K562 (cell line): Measurements from ENCODE around the gene NACAD. TPM values are rescaled to one million over a fixed set of nuclear protein-coding genes. Genes with fewer than 3 reads are reported as not detected.

ENCODE experiments used
- CHD7 ChIP-seq: fragments of 200-600 bp; sonication (generic); IDR thresholded peaks from one replicate; pipeline ENCODE4 v1.6.1; 2012; ENCODE audit warnings: mild to moderate bottlenecking, low read depth, low read length, inconsistent platforms
- KHSRP ChIP-seq: fragments of 450-650 bp; IDR thresholded peaks from 2 replicates; pipeline ENCODE4 v1.6.1; 2017
- ZNF197 ChIP-seq: fragments of 200-800 bp; sonication (Bioruptor generic); IDR thresholded peaks from 2 replicates; pipeline ENCODE4 v1.6.1; 2016; ENCODE audit warnings: low read depth, missing genetic modification characterization, missing compliant biosample characterization
- polyA plus RNA-seq, 8 experiments: library from polyadenylated mRNA; depleted of rRNA in 4 of 8; stranded (reverse) in 5 of 8; unstranded in 3 of 8; fragments of >200 nt; fragmentation: Nextera tagmentation in 2 of 8; fragmentation: Illumina TruSeq in 1 of 8; extraction: Ambion mirVana in 2 of 8; extraction: Trizol in 1 of 8; gene quantifications; 2 replicates each; pipeline versions ENCODE4 v1.2.1 to v1.2.3, GENCODE V29; 2011 to 2014; ENCODE audit warnings: inconsistent platforms in 1 of 8, missing spikeins in 1 of 8
- total RNA-seq, 7 experiments: library from RNA; depleted of rRNA in 6 of 7; stranded (reverse); fragments of >200 nt in 6 of 7; fragmentation: Illumina TruSeq in 2 of 7; extraction: Trizol in 2 of 7; gene quantifications; 2 replicates each; pipeline versions ENCODE4 v1.2.1 to v1.2.3, GENCODE V29; 2011 to 2021; ENCODE audit warnings: low replicate concordance in 1 of 7
- TF ChIP-seq, protein P1 (sequence below): fragments of 450-650 bp; IDR thresholded peaks from 2 replicates; pipeline ENCODE4 v1.6.1; 2017; ENCODE audit warnings: mild to moderate bottlenecking, moderate library complexity

Gene NACAD
- total and polyA plus RNA-seq, 9 of the 15 experiments (the other 6 are each of a cell fraction or from before 2014, with no cell fraction given): under 0.01 to 0.03 (median 0.02) TPM; not detected in 5

- no peak for TF ChIP-seq CHD7
- TF ChIP-seq, protein P1, sequence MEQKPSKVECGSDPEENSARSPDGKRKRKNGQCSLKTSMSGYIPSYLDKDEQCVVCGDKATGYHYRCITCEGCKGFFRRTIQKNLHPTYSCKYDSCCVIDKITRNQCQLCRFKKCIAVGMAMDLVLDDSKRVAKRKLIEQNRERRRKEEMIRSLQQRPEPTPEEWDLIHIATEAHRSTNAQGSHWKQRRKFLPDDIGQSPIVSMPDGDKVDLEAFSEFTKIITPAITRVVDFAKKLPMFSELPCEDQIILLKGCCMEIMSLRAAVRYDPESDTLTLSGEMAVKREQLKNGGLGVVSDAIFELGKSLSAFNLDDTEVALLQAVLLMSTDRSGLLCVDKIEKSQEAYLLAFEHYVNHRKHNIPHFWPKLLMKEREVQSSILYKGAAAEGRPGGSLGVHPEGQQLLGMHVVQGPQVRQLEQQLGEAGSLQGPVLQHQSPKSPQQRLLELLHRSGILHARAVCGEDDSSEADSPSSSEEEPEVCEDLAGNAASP: no peak
- TF ChIP-seq KHSRP: no peak
- TF ChIP-seq ZNF197 (CRISPR knock-in tag): no peak
Measured at GRCh38 chr7:45100761-45101480, 12.2 kb upstream of the NACAD start (continued).
